H1 (cell line): ENCODE results near the gene C1orf116. TPM values are rescaled to one million over a fixed set of nuclear protein-coding genes. Genes with fewer than 3 reads are reported as not detected.

Experiments
- HDAC6 ChIP-seq: IDR thresholded peaks from one replicate; pipeline ENCODE4 v1.7.1; 2012; ENCODE audit warnings: low read depth, mild to moderate bottlenecking, inconsistent platforms, low read length, moderate library complexity
- TBP ChIP-seq: IDR thresholded peaks from 2 replicates; pipeline ENCODE4 v1.6.1; 2011; ENCODE audit warnings: low read depth, low read length, improper control_type of control experiment
- polyA plus RNA-seq, 7 experiments: library from polyadenylated mRNA; depleted of rRNA in 3 of 7; stranded (reverse) in 5 of 7; unstranded in 2 of 7; fragments of >200 nt in 5 of 7; fragments of 200-250 nt in 2 of 7; gene quantifications; 1 replicate in 5 of 7; 2 replicates in 1 of 7; 4 replicates in 1 of 7; pipeline versions ENCODE4 v1.2.1 to v1.2.3, GENCODE V29; 2011 to 2013; ENCODE audit warnings: missing spikeins in 2 of 7, mixed read lengths in 2 of 7
- total RNA-seq: library from RNA; stranded (reverse); fragmentation: NEBNext Ultra II Directional; extraction: Animal tissue kit (Norgen Biotek cat#: 25700); gene quantifications from 2 replicates; pipeline ENCODE4 v1.2.1, GENCODE V29; 2021
- TF ChIP-seq, protein P1 (sequence below): IDR thresholded peaks from 2 replicates; pipeline ENCODE4 v1.6.1; 2011; ENCODE audit warnings: low read depth, mild to moderate bottlenecking, low read length; ENCODE audit not compliant: insufficient read depth

The C1orf116 gene
- total and polyA plus RNA-seq, 2 of the 8 experiments (the other 6 are each of a cell fraction or from before 2014, with no cell fraction given): 2.2 to 3.9 TPM

GRCh38 chr1:207028884-207029650, 3.5 kb downstream of the C1orf116 start (continued):
- no peak for TF ChIP-seq HDAC6
- TF ChIP-seq, protein P1, sequence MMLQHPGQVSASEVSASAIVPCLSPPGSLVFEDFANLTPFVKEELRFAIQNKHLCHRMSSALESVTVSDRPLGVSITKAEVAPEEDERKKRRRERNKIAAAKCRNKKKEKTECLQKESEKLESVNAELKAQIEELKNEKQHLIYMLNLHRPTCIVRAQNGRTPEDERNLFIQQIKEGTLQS: no peak
- no peak for TF ChIP-seq TBP
